HPDE6-E6E7 (cell line): ENCODE data around the gene GABRB3.
"Not testable (repeated sequence)": the region's sequence is repeated elsewhere in the genome, so short reads cannot be mapped to it uniquely, and the experiment has no call there.

Experiments
- DNase-seq: peaks from one replicate; pipeline ENCODE4 v3.0.0; 2011; ENCODE audit warnings: missing footprints; ENCODE audit errors: extremely low spot score

The GABRB3 gene

DNA sequence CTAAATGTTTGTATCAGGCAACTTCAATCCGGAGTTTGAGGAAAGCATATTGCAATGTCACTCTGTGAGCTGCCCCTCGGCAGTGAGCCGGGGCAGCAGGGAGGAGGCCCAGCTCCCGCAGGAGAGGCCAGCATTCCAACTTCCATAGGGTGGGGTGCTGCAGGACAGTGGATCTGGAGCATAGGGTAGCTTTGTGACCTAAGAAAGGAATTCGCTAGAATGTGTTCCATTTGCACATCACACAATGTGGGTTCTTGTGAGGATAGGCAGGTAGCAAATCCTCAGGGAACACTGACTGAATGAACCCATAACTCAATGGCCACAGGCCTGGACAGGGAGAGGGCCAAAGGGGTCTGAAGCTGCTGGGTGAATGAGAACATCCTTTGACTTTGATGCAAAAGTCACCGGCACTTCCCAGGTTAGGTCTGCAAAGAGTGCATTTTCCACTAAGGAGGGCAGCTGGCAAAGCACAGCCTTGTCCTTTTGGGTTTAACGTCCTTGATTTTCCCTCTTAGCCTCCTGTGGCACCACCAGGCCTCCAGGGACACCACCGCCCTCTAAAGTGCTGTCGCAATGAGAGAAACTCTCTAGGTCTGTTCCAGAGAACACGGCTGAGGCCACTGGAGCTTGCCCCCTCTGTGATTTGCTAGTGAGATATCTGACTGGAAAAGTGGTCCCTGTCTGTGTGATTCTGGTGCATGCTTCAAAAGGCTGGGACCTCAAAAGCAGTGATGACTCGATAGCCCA is 36.2 kb downstream of the GABRB3 start:
- no peak for DNase-seq

DNA sequence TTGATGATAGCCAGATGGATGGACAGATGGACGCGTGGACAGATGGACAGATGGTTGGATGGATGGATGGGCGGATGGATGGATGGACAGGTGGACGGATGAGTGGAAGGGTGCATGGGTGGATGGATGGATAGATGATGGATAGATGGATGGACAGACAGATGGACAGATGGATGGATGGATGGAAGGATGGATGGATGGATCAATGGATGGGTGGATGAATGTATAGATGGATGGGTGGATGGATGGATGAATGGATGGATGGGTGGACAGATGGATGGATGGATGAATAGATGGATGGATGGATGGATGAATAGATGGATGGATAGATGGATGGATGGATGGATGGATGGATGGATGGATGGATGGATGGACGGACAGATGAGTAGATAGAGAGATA is 40.9 kb downstream of the GABRB3 start:
- no peak for DNase-seq

- DNase-seq, result no peak
Measured at GRCh38 chr15:26729581-26729980, 43.3 kb downstream of the GABRB3 start.

- no peak for DNase-seq
Measured at GRCh38 chr15:26729030-26729429, 43.8 kb downstream of the GABRB3 start.

DNA sequence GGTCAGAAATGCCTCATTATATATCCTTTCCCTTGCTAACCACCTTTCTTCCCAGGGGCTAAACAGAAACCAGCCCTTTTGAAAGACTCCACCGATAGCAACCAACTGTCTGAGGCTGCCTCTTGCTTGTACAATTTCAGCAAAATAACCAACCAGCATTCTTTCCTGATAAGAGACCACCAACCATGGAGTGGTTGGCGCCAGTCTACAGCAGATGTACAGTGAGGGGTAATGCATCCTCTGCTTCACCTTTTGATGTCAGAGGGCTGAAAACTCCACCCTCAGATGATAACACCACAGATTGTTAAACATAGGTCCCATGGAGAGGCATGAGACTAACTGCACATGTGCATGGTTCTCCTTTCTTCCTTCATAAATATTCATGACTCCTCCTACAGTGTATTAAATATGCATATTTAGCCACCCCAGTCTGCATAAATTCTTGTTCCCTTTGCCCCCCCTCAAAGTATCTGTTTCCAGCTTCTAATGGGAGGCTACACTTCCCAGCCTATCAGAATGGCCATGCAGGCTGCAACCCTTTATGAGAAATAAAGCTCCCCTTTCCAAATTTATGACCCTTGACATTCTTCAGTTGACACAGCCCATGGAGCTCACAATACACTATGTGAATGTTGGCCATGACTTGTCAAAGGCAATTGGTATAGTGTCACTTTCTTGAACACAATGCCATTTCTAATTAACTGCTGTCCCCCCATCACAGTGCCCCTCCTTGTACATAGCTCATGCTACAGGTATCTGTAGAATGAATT is 48.3 kb downstream of the GABRB3 start:
- DNase-seq, result no peak

DNA sequence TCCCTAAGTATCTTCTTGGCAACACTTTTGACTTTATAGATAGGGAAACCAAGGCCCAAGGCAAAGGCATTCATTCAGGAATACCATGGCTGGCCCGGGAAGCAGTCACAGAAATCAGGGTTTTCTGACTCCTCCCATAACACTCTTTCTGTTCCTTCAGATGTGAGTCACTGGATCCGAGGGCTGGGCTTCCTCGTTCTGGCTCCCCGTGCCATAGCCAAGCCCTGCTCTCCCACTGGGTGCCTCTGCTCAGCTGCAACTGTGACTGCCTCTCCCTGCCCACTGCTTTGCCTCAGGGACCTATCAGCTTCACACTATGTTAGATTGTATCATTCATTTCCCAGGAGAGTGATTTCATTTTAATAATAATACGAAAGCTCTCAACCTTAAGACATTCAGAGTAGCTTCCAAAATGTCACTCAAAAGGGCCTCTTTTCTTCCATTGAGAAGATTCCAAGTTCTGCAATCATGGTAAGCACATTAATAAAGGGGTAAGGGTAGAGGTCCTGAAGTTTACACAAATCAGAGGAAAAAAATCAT is 50.2 kb downstream of the GABRB3 start:
- no peak for DNase-seq

DNA sequence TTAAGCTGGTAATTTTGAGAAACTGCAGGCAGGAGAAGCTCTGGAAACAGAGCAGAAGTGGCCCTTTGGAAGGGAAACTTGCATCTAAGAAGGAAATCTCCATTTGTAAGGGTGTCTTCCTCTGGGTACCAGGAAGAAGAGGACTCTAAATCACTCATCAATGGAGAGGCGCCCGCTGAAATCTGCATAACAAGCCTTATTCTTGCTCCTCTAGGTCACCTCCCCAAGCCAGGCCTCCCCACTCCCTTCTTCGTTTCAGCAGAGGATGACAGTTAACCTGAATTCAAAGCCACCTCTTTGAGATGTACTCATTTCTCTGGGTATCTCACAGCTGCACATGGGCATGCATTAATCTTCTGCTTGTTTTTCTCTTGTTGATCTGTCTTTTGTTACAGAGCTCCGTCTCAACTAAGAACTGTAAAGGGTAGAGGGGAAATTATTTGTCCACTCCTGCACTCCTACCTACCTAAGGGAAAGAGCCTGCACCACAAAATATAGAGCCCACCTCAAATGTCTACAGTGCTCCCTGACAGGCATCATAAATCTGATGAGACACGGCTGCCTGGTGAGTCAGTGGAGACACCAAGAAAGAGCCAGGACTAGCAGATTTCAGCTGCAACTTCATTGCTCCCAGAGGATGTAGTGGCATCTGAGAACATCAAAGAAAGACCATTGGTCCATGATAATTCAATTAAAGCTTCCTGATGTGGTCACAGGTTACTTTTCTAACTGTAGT is 51.5 kb downstream of the GABRB3 start:
- DNase-seq, result no peak

DNA sequence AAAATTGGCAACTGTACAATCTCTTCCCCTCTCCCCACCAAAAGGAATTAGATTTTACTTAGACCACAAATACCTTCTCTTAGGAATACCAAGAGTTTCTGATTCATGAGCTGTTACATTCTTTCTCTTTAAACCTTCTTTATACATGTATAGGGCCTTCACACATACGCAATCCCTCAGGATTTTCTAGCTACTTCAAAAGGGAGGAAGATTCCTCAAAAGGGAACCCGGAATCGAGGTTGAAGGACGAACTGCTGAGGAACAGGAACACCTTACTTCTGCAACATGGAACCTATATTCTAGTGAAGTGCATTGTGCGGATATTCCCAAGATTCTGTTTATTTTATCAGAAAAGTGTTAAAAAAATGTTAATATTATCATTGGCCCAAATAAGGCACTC is 52.3 kb downstream of the GABRB3 start:
- no peak for DNase-seq

- not testable (repeated sequence) for DNase-seq
Measured at GRCh38 chr15:26719866-26720265, 53.0 kb downstream of the GABRB3 start.

GRCh38 chr15:26716069-26716468 is 56.8 kb downstream of the GABRB3 start:
- DNase-seq, result no peak

DNA sequence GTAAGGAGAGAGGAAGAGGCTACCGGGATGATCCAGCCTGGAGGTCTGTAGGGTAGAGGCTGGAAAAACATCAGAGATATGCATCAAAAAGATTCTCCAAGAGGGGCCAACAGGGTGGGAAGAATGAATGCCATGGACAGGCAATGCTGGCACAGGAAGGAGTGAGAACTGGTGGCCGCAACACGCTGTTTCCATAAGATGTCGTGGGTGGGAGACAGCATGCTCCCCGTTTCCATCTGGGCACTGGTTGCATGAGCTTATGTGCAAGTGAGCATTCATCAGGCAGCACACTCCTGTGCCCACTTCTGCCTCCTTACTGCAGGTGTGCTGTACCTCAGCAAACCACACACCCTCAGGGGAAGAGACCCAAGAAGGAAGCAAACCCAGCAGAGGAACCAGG is 59.4 kb downstream of the GABRB3 start:
- no peak for DNase-seq

DNA sequence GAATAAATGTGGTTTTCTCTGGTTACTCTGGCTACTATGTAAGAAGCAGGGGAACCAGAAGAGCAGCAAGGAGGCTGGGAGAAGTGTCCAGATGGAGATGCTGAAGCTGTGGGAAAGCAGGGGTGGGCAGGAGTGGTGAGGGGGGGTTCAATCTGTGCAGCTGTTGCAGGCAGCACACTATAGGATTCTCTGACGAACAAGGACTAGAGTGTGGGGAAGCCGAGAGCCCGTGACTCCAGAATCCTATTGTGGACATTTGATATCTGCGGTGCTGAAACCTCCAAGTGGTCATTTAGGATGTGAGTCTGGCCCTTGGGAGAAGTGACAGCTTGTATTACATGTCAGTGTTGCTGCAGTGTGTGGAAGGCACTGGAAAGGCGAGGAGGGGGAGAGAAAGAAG is 60.5 kb downstream of the GABRB3 start:
- DNase-seq, result no peak

GRCh38 chr15:26711445-26711844 is 61.4 kb downstream of the GABRB3 start:
- DNase-seq, result no peak

GRCh38 chr15:26702381-26702780 is 70.5 kb downstream of the GABRB3 start:
- DNase-seq, result no peak

GRCh38 chr15:26698555-26698954 is 74.3 kb downstream of the GABRB3 start:
- DNase-seq, result no peak

GRCh38 chr15:26697913-26698312 is 75.0 kb downstream of the GABRB3 start:
- DNase-seq, result no peak

DNA sequence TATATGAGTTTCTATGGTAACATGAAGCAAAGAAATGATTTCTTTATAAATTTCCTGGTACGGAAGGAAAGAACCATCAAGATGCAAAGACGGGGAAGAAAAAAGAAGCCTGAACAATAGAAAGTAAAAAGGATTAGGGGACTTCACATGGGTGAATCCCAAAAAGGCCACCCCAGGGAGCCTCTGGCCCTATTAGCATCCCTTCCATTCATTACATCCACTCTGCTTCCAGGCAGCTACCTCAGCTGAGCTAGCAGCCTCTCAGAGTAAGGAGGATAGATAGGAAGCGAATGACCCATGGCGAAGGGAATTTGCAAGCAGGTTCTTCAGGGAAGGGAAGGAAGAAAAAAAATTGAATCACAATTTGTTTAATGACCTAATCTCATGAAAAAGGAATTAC is 81.6 kb downstream of the GABRB3 start:
- no peak for DNase-seq

DNA sequence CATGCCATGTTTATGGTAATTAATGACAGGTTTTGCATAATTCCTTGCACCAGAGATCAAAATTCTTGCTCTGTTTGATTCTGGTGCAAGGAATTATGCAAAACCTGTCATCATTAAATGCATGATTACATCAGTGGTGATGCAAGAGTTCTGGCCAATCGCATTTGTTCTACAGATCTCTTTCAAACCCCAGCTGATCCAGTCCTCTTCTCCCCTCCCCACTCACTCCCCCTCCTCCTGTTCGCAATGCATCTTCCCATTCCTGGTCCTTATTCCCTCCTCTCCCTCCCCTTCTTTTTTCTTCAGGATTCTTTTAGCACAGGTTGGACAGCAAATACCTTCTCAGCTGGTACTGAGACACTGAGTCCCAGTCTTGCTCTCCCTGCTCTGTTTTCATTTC is 82.1 kb downstream of the GABRB3 start:
- no peak for DNase-seq

GRCh38 chr15:26689462-26689861 is 83.4 kb downstream of the GABRB3 start:
- no peak for DNase-seq

DNA sequence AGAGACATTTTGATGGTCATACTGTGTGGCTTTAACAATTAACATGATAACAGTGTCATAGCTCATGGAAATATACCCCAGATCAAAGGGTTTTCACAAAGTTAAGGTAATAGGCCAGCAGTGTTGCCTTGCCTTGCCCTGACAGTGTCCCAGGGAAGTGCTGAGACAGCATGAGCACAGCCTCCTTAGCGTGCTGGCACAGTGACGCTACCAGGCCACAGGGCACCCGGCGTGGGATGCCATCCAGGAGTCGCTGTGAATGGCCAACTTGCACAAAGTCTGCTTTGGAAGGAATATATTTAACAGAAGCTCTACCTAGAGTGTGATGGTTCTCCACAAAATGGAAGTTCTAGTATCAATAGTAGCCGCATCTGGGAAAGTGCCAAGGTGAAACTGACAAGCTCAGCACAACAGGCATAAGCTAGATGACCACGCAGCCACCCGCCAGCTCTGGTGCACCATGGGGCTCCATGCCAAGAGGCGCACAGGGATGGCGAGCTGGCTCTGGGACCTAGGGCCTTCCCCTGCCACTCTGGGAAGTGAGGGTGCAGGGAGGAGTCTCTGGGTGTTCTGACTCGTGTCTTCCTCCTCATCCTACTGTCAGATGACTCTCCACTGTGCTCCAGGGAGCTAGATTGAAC is 86.2 kb downstream of the GABRB3 start:
- DNase-seq, result no peak

GRCh38 chr15:26682598-26683164 is 90.2 kb downstream of the GABRB3 start:
- no peak for DNase-seq

GRCh38 chr15:26679927-26680326 is 92.9 kb downstream of the GABRB3 start:
- DNase-seq, result no peak
